HepG2 (cell line): Measurements from ENCODE around the gene BDH2. TPM values are rescaled to one million over a fixed set of nuclear protein-coding genes. Genes with fewer than 3 reads are reported as not detected.

Source experiments
- ATAC-seq: fragments of 200-7000 bp; cut with Tn5 transposase; 3 replicates; pipeline ENCODE4 v1.9.1; 2020; ENCODE audit warnings: mild to moderate bottlenecking, moderate library complexity
- BruUV-seq: library from RNA; stranded (reverse); fragments of 400-500 nt; replicated peaks from 2 replicates; lab custom pipeline; 2021; lab: Mats Ljungman, UMichigan
- CTCF ChIA-PET: fragments of 300-600 bp; formaldehyde crosslinking; extraction: SDS; loops from one replicate; lab custom pipeline; 2021; ENCODE audit warnings: low total read pairs, inconsistent platforms, low intra/inter-chr PET ratio; lab: Yijun Ruan, JAX
- POLR2A ChIA-PET: fragments of 350-600 bp; sonication (Branson Sonifier 250); formaldehyde crosslinking; loops from one replicate; lab custom pipeline; 2020; ENCODE audit warnings: antibody characterized with exemption, inconsistent platforms; lab: Yijun Ruan, JAX
- DNase-seq: peaks from one replicate; pipeline ENCODE4 v3.0.0-alpha.2; 2015; ENCODE audit warnings: low spot score
- FAIRE-seq: peaks from 3 replicates; lab custom pipeline; 2011; peaks lifted over from hg19 to GRCh38; lab: Jason Lieb, UNC
- H2AFZ ChIP-seq: one replicate; pipeline ENCODE4 v1.6.1; 2011; ENCODE audit warnings: low read length, inconsistent platforms
- H3K27ac ChIP-seq: fragments of 300-600 bp; 3 replicates; pipeline ENCODE4 v1.8.0; 2011; ENCODE audit warnings: mixed run types, mild to moderate bottlenecking, mixed read lengths, low read length, inconsistent platforms; ENCODE audit not compliant: insufficient read depth; ENCODE audit errors: extremely low read length
- H3K27me3 ChIP-seq, 2 experiments: fragments of 200-600 bp in 1 of 2; 2 replicates in 1 of 2; 3 replicates in 1 of 2; pipeline versions ENCODE4 v1.6.0 to v1.8.0; 2011; ENCODE audit warnings: low read length in 2 of 2, mild to moderate bottlenecking in 2 of 2, moderate library complexity in 2 of 2, inconsistent platforms in 1 of 2; ENCODE audit not compliant: insufficient read depth in 2 of 2, control insufficient read depth in 1 of 2
- H3K36me3 ChIP-seq, 2 experiments: fragments of 200-600 bp in 1 of 2; replicated peaks in 1 of 2; 2 replicates in 1 of 2; 3 replicates in 1 of 2; pipeline versions ENCODE4 v1.5.1 to v1.8.0; 2011; ENCODE audit warnings: low read length in 2 of 2, inconsistent platforms in 1 of 2; ENCODE audit not compliant: insufficient read depth in 2 of 2, control insufficient read depth in 1 of 2
- H3K4me1 ChIP-seq: 2 replicates; pipeline ENCODE4 v1.5.1; 2012; ENCODE audit warnings: low read length, inconsistent platforms; ENCODE audit not compliant: insufficient read depth
- H3K4me2 ChIP-seq: 2 replicates; pipeline ENCODE4 v1.6.0; 2011; ENCODE audit warnings: low read depth, low read length, inconsistent platforms
- H3K4me3 ChIP-seq, 3 experiments: fragments of 200-600 bp in 1 of 3; sonication (generic), shearing (Covaris generic) in 1 of 3; replicated peaks in 1 of 3; 2 replicates each; pipeline ENCODE4 v1.5.1; 2011 to 2016; ENCODE audit warnings: low read length in 3 of 3, inconsistent platforms in 2 of 3, low read depth in 2 of 3, mild to moderate bottlenecking in 2 of 3, control low read depth in 1 of 3, mixed read lengths in 1 of 3; ENCODE audit not compliant: insufficient read depth in 1 of 3
- H3K79me2 ChIP-seq: one replicate; pipeline ENCODE4 v1.6.1; 2011; ENCODE audit warnings: low read length, inconsistent platforms; ENCODE audit not compliant: insufficient read depth
- H3K9ac ChIP-seq: 2 replicates; pipeline ENCODE4 v1.6.0; 2011; ENCODE audit warnings: mild to moderate bottlenecking, low read depth, low read length, inconsistent platforms; ENCODE audit not compliant: insufficient read depth
- H3K9me3 ChIP-seq: 2 replicates; pipeline ENCODE4 v1.5.1; 2012; ENCODE audit warnings: mild to moderate bottlenecking, low read length
- H4K20me1 ChIP-seq: 2 replicates; pipeline ENCODE4 v1.6.0; 2011; ENCODE audit warnings: inconsistent platforms, mild to moderate bottlenecking, low read length, moderate library complexity; ENCODE audit not compliant: insufficient read depth
- MLX ChIP-seq: IDR thresholded peaks from 2 replicates; pipeline ENCODE4 v1.6.1; 2016
- NFATC3 ChIP-seq: sonication (generic); formaldehyde crosslinking; IDR thresholded peaks from 2 replicates; pipeline ENCODE4 v1.5.1; 2020; ENCODE audit warnings: mild to moderate bottlenecking, missing genetic modification reagents
- NONO ChIP-seq, 2 experiments: fragments of 450-650 bp in 1 of 2; sonication (generic) in 1 of 2; formaldehyde crosslinking in 1 of 2; IDR thresholded peaks in 1 of 2; conservative IDR thresholded peaks in 1 of 2; 2 replicates each; pipeline versions ENCODE4 v1.6.1 to v1.8.0; 2017 to 2022; ENCODE audit warnings: mild to moderate bottlenecking in 1 of 2, missing genetic modification reagents in 1 of 2, moderate library complexity in 1 of 2
- RXRB ChIP-seq: IDR thresholded peaks from 2 replicates; pipeline ENCODE4 v1.6.1; 2016; ENCODE audit warnings: borderline replicate concordance, missing genetic modification reagents, missing compliant biosample characterization
- ZBTB10 ChIP-seq: sonication (generic); formaldehyde crosslinking; IDR thresholded peaks from 2 replicates; pipeline ENCODE4 v1.4.0; 2020; ENCODE audit warnings: missing genetic modification reagents, borderline replicate concordance
- ZMYM2 ChIP-seq: sonication (generic); formaldehyde crosslinking; IDR thresholded peaks from 2 replicates; pipeline ENCODE4 v1.8.0; 2022; ENCODE audit warnings: mild to moderate bottlenecking, missing genetic modification reagents
- ZNF251 ChIP-seq: sonication (generic); formaldehyde crosslinking; IDR thresholded peaks from 2 replicates; pipeline ENCODE4 v1.9.0; 2021; ENCODE audit warnings: mild to moderate bottlenecking, missing genetic modification reagents
- WGBS: methylation state at CpG from one replicate; pipeline ENCODE4 v1.1.6; 2017; ENCODE audit warnings: low lambda C conversion rate; 5-methylcytosine and 5-hydroxymethylcytosine counted together
- in situ Hi-C: cut with HindIII; loops from 2 replicates; pipeline ENCODE4 v1.10.0; 2017; ENCODE audit warnings: low pct_unique_long_range_greater_than_20kb; ENCODE audit not compliant: extremely low pct_ligation_motif_present
- intact Hi-C: fragments of 100-400 bp; cut with micrococcal nuclease; formaldehyde crosslinking; loops from one replicate; pipeline ENCODE4 v1.10.0; 2022; ENCODE audit not compliant: unreplicated experiment
- polyA plus RNA-seq, 8 experiments: library from polyadenylated mRNA; depleted of rRNA in 3 of 8; stranded (reverse) in 7 of 8; unstranded in 1 of 8; fragments of >200 nt; fragmentation: Illumina TruSeq in 4 of 8; extraction: Trizol in 4 of 8; gene quantifications; 2 replicates each; pipeline versions ENCODE4 v1.2.1 to v1.2.3, GENCODE V29; 2011 to 2016; ENCODE audit warnings: low read depth in 4 of 8, missing spikeins in 1 of 8, mixed read lengths in 1 of 8; ENCODE audit not compliant: insufficient read depth in 1 of 8
- total RNA-seq, 5 experiments: library from RNA; depleted of rRNA; stranded (reverse); fragments of >200 nt; fragmentation: Illumina TruSeq; extraction: Trizol; gene quantifications; 2 replicates each; pipeline ENCODE4 v1.2.3, GENCODE V29; 2016; ENCODE audit warnings: low read depth in 1 of 5
- TF ChIP-seq, protein P1 (sequence below): sonication (generic); formaldehyde crosslinking; IDR thresholded peaks from 2 replicates; pipeline ENCODE4 v1.4.0; 2020; ENCODE audit warnings: missing genetic modification reagents, borderline replicate concordance
- TF ChIP-seq, protein P2 (sequence below): IDR thresholded peaks from 2 replicates; pipeline ENCODE4 v1.6.1; 2016; ENCODE audit warnings: missing genetic modification reagents, missing compliant biosample characterization

BDH2 gene
- total and polyA plus RNA-seq, 2 of the 13 experiments (the other 11 are each of a cell fraction or from before 2014, with no cell fraction given), result 34.8 to 46.2 TPM

DNA sequence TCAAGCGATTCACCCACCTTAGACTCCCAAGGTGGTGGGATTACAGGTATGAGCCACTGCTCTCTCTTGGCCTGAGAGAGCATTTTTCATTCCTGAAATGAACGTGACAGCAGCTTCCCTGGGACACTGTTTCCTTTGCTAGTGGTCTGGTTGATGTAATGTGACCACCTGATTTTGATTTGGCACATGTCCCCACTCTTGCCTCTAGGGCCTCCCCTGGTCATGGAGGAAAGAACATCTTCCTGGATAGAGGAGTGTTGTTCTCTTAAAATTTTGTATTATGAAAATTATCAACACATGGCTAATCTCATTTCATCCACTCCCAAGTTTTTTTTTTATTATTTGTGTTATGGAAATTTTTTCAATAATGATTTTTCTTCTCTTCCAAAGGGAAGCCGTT is 46.9 kb downstream of the BDH2 start (continued):
- TF ChIP-seq, protein P1, sequence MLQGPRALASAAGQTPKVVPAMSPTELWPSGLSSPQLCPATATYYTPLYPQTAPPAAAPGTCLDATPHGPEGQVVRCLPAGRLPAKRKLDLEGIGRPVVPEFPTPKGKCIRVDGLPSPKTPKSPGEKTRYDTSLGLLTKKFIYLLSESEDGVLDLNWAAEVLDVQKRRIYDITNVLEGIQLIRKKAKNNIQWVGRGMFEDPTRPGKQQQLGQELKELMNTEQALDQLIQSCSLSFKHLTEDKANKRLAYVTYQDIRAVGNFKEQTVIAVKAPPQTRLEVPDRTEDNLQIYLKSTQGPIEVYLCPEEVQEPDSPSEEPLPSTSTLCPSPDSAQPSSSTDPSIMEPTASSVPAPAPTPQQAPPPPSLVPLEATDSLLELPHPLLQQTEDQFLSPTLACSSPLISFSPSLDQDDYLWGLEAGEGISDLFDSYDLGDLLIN (CRISPR knock-in tag), result no peak
- TF ChIP-seq NONO (IDR thresholded peaks at IDR 0.05), result no peak
- no peak for TF ChIP-seq NONO (CRISPR knock-in tag; conservative IDR thresholded peaks at IDR 0.05)
- TF ChIP-seq ZBTB10 (CRISPR knock-in tag), result no peak
- TF ChIP-seq RXRB (CRISPR knock-in tag), result no peak
- no peak for TF ChIP-seq MLX (CRISPR knock-in tag)
- TF ChIP-seq ZMYM2, result no peak

DNA sequence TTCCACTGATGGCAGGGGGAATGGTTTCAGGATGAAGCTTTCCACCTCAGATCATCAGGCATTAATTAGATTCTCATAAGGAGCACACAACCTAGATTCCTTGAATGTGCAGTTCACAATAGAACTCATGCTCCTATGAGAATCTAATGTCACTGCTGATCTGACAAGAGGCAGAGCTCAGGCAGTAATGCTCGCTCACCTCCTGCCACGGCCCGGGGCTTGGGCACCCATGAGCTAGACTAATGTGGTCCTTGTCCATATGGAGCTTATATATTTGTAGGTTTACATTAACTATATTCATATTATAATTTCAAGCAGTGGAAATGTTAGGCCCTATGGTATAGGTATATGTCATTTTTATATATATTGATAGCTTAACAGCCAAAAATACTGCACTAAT is 47.5 kb downstream of the BDH2 start:
- CTCF ChIA-PET, result no interaction called here
- 93% methylated on average over 3 of the region's 3 CpGs for WGBS
- in situ Hi-C loops, result no loop called here
- no peaks in the 10 kb centered on the region for H4K20me1 ChIP-seq
- TF ChIP-seq NFATC3 (CRISPR knock-in tag), result no peak
- TF ChIP-seq ZNF251 (CRISPR knock-in tag), result no peak
- TF ChIP-seq, protein P2, sequence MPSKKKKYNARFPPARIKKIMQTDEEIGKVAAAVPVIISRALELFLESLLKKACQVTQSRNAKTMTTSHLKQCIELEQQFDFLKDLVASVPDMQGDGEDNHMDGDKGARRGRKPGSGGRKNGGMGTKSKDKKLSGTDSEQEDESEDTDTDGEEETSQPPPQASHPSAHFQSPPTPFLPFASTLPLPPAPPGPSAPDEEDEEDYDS (CRISPR knock-in tag), result no peak
- TF ChIP-seq, all 625 proteins: peak for 0
- Histone ChIP-seq H3K4me1 (no peaks in the 10 kb centered on the region), H2AFZ (no peak overlapping the region), H3K36me3 (peaks cover 2 to 31% of the 10 kb centered on the region in 2 experiments), H3K79me2 (no peaks in the 10 kb centered on the region), H3K9ac (no peak overlapping the region), H3K27ac (no peak overlapping the region), H3K27me3 (no peaks in the 10 kb centered on the region), H3K4me2 (no peak overlapping the region), H3K4me3 (no peak overlapping the region), H3K9me3 (no peaks in the 10 kb centered on the region)
- intact Hi-C loops, result no loop called here
- no TSS peak for BruUV-seq
- ATAC-seq, result no peak
- FAIRE-seq, result no peak
- DNase-seq, result no peak
- POLR2A ChIA-PET, result interaction anchor here (1.1 kb wide), 1 partner anchor 23 kb away, joined by 4 read pairs; no protein-coding TSS in a partner anchor
